HCT116 (cell line): ENCODE results near the gene TRPM5. TPM values are rescaled to one million over a fixed set of nuclear protein-coding genes. Genes with fewer than 3 reads are reported as not detected.

ENCODE experiments used
- ATAC-seq: fragments of 200-7000 bp; cut with Tn5 transposase; 2 replicates; pipeline ENCODE4 v1.9.1; 2020; ENCODE audit warnings: mild to moderate bottlenecking, moderate library complexity
- BruUV-seq: library from RNA; stranded (reverse); fragments of 400-500 nt; replicated peaks from 2 replicates; lab custom pipeline; 2021; lab: Mats Ljungman, UMichigan
- CTCF ChIA-PET: fragments of 300-600 bp; sonication (Branson Sonifier 250); formaldehyde crosslinking; loops from one replicate; lab custom pipeline; 2021; ENCODE audit warnings: antibody characterized with exemption; lab: Charles Lee
- POLR2A ChIA-PET: fragments of 300-600, 350-600 bp; sonication (Branson Sonifier 250); formaldehyde crosslinking; loops from one replicate; lab custom pipeline; 2021; ENCODE audit warnings: antibody characterized with exemption; lab: Charles Lee
- RAD21 ChIA-PET, 2 experiments: fragments of 300-600 bp; sonication (Branson Sonifier 250); formaldehyde crosslinking; loops; one replicate each; lab custom pipeline; 2023; ENCODE audit warnings: low total read pairs in 2 of 2; ENCODE audit not compliant: uncharacterized antibody in 2 of 2, unreplicated experiment in 2 of 2, low non-redundant PET in 1 of 2; lab: Charles Lee
- DNase-seq: peaks from one replicate; pipeline ENCODE4 v3.0.0-alpha.2; 2010; ENCODE audit warnings: low read depth, low spot score
- H2AFZ ChIP-seq: fragments of 200-600 bp; shearing (Covaris generic), sonication (generic); 2 replicates; pipeline ENCODE4 v1.6.1; 2017; ENCODE audit warnings: low read depth, mixed run types, mixed read lengths, antibody characterized with exemption, low read length; ENCODE audit not compliant: poor library complexity, severe bottlenecking
- H3K27ac ChIP-seq: 2 replicates; pipeline ENCODE4 v1.5.1; 2012; ENCODE audit warnings: low read depth, low read length
- H3K27me3 ChIP-seq: fragments of 200-600 bp; sonication (generic); 2 replicates; pipeline ENCODE4 v1.6.1; 2016; ENCODE audit warnings: mixed run types, low read length, mixed read lengths; ENCODE audit not compliant: insufficient read depth
- H3K36me3 ChIP-seq, 2 experiments: fragments of 200-500 bp in 1 of 2; fragments of 200-600 bp in 1 of 2; sonication (Bioruptor generic) in 1 of 2; sonication (generic) in 1 of 2; 2 replicates each; pipeline versions ENCODE4 v1.5.1 to v1.6.1; 2014 to 2016; ENCODE audit warnings: low read length in 2 of 2, inconsistent platforms in 1 of 2, mixed read lengths in 1 of 2, mixed run types in 1 of 2; ENCODE audit not compliant: insufficient read depth in 2 of 2, control insufficient read depth in 1 of 2
- H3K4me1 ChIP-seq, 2 experiments: fragments of 200-600 bp in 1 of 2; sonication (generic) in 1 of 2; 2 replicates each; pipeline versions ENCODE4 v1.5.1 to v1.6.1; 2012 to 2017; ENCODE audit warnings: low read length in 2 of 2, inconsistent platforms in 1 of 2, mild to moderate bottlenecking in 1 of 2, mixed read lengths in 1 of 2, mixed run types in 1 of 2, moderate library complexity in 1 of 2; ENCODE audit not compliant: insufficient read depth in 2 of 2, control insufficient read depth in 1 of 2
- H3K4me2 ChIP-seq: fragments of 200-600 bp; sonication (generic); 2 replicates; pipeline ENCODE4 v1.6.1; 2017; ENCODE audit warnings: mixed run types, low read length, mixed read lengths
- H3K4me3 ChIP-seq, 2 experiments: fragments of 200-600 bp in 1 of 2; sonication (generic) in 1 of 2; replicated peaks in 1 of 2; 2 replicates each; pipeline ENCODE4 v1.5.1; 2011 to 2016; ENCODE audit warnings: low read length in 2 of 2, control low read depth in 1 of 2, low read depth in 1 of 2, mild to moderate bottlenecking in 1 of 2, mixed read lengths in 1 of 2, mixed run types in 1 of 2
- H3K79me2 ChIP-seq: fragments of 200-600 bp; sonication (generic); 2 replicates; pipeline ENCODE4 v1.6.1; 2017; ENCODE audit warnings: mild to moderate bottlenecking, mixed run types, low read length, moderate library complexity, mixed read lengths; ENCODE audit not compliant: insufficient read depth
- H3K9ac ChIP-seq: fragments of 200-600 bp; sonication (generic); 2 replicates; pipeline ENCODE4 v1.6.1; 2016; ENCODE audit warnings: low read length, mixed read lengths
- H3K9me2 ChIP-seq: fragments of 200-600 bp; sonication (generic), shearing (Covaris generic); 2 replicates; pipeline ENCODE4 v1.6.1; 2017; ENCODE audit warnings: mixed run types, mild to moderate bottlenecking, moderate library complexity; ENCODE audit not compliant: insufficient read depth
- H3K9me3 ChIP-seq, 2 experiments: fragments of 200-500 bp in 1 of 2; fragments of 200-600 bp in 1 of 2; sonication (Bioruptor generic) in 1 of 2; sonication (generic) in 1 of 2; 2 replicates each; pipeline ENCODE4 v1.6.1; 2014 to 2017; ENCODE audit warnings: low read length in 2 of 2, mixed read lengths in 2 of 2, inconsistent platforms in 1 of 2, low read depth in 1 of 2, mild to moderate bottlenecking in 1 of 2, mixed run types in 1 of 2, moderate library complexity in 1 of 2; ENCODE audit not compliant: control insufficient read depth in 1 of 2, insufficient read depth in 1 of 2
- H4K20me1 ChIP-seq: fragments of 200-600 bp; sonication (generic), shearing (Covaris generic); 2 replicates; pipeline ENCODE4 v1.6.1; 2017; ENCODE audit warnings: mixed run types, mild to moderate bottlenecking, moderate library complexity; ENCODE audit not compliant: insufficient read depth
- CBX3 ChIP-seq: IDR thresholded peaks from 2 replicates; pipeline ENCODE4 v1.6.1; 2012; ENCODE audit warnings: low read depth
- CEBPB ChIP-seq: IDR thresholded peaks from 2 replicates; pipeline ENCODE4 v1.6.1; 2012; ENCODE audit warnings: low read depth
- CTCF ChIP-seq, 3 experiments: fragments of 200-600 bp in 1 of 3; sonication (generic) in 1 of 3; IDR thresholded peaks in 2 of 3; conservative IDR thresholded peaks in 1 of 3; 2 replicates each; pipeline ENCODE4 v1.5.1; 2012 to 2017; ENCODE audit warnings: low read depth in 2 of 3, low read length in 2 of 3, antibody characterized with exemption in 1 of 3, borderline replicate concordance in 1 of 3, control low read depth in 1 of 3, mild to moderate bottlenecking in 1 of 3, mixed read lengths in 1 of 3, mixed run types in 1 of 3, moderate library complexity in 1 of 3; ENCODE audit not compliant: insufficient read depth in 1 of 3
- EGR1 ChIP-seq: IDR thresholded peaks from 2 replicates; pipeline ENCODE4 v1.6.1; 2012; ENCODE audit warnings: low read depth
- EZH2 ChIP-seq: fragments of 200-600 bp; sonication (generic); IDR thresholded peaks from 2 replicates; pipeline ENCODE4 v1.6.1; 2017; ENCODE audit warnings: antibody characterized with exemption, mixed run types
- EZH2phosphoT487 ChIP-seq: fragments of 200-600 bp; IDR thresholded peaks from 2 replicates; pipeline ENCODE4 v1.6.1; 2018; ENCODE audit warnings: antibody characterized with exemption, borderline replicate concordance
- FOSL1 ChIP-seq: IDR thresholded peaks from 2 replicates; pipeline ENCODE4 v1.6.1; 2012; ENCODE audit warnings: low read depth
- JUND ChIP-seq: IDR thresholded peaks from 2 replicates; pipeline ENCODE4 v1.6.1; 2012
- POLR2A ChIP-seq: IDR thresholded peaks from 2 replicates; pipeline ENCODE4 v1.7.0; 2011; ENCODE audit warnings: borderline replicate concordance; ENCODE audit not compliant: insufficient read depth, insufficient read length; ENCODE audit errors: extremely low read depth
- POLR2AphosphoS5 ChIP-seq: IDR thresholded peaks from 2 replicates; pipeline ENCODE4 v1.6.1; 2011; ENCODE audit warnings: mild to moderate bottlenecking, low read depth, low read length, moderate library complexity
- RAD21 ChIP-seq: IDR thresholded peaks from 2 replicates; pipeline ENCODE4 v1.6.1; 2012; ENCODE audit warnings: low read depth, mild to moderate bottlenecking
- REST ChIP-seq: IDR thresholded peaks from 2 replicates; pipeline ENCODE4 v1.6.1; 2012; ENCODE audit warnings: low read depth
- SIN3A ChIP-seq: IDR thresholded peaks from 2 replicates; pipeline ENCODE4 v1.6.1; 2012; ENCODE audit warnings: low read depth
- SP1 ChIP-seq: IDR thresholded peaks from 2 replicates; pipeline ENCODE4 v1.6.1; 2012; ENCODE audit warnings: low read depth
- SRF ChIP-seq: IDR thresholded peaks from 2 replicates; pipeline ENCODE4 v1.6.1; 2012; ENCODE audit warnings: low read depth
- TCF7L2 ChIP-seq: IDR thresholded peaks from 2 replicates; pipeline ENCODE4 v1.7.0; 2011; ENCODE audit warnings: borderline replicate concordance, inconsistent platforms; ENCODE audit not compliant: insufficient read depth, insufficient read length; ENCODE audit errors: extremely low read depth
- YY1 ChIP-seq: IDR thresholded peaks from 2 replicates; pipeline ENCODE4 v1.6.1; 2011; ENCODE audit warnings: low read length, low read depth, moderate library complexity, mild to moderate bottlenecking; ENCODE audit not compliant: insufficient replicate concordance; ENCODE audit errors: extremely low read depth
- ZFX ChIP-seq: fragments of 450-650 bp; IDR thresholded peaks from 2 replicates; pipeline ENCODE4 v1.6.1; 2017
- intact Hi-C: fragments of 100-400 bp; cut with micrococcal nuclease; formaldehyde crosslinking; loops from 2 replicates; pipeline ENCODE4 v1.10.0; 2022
- total RNA-seq: library from RNA; stranded (reverse); gene quantifications from one replicate; pipeline ENCODE4 v1.2.1, GENCODE V29; 2021; ENCODE audit not compliant: unreplicated experiment
- TF ChIP-seq, protein P1 (sequence below): IDR thresholded peaks from 2 replicates; pipeline ENCODE4 v1.6.1; 2012
- TF ChIP-seq, protein P2 (sequence below): IDR thresholded peaks from 2 replicates; pipeline ENCODE4 v1.6.1; 2012

TRPM5 gene
- total RNA-seq, 1 experiment from 2014 or later: 0.07 TPM

GRCh38 chr11:2408671-2409070, 35.6 kb downstream of the TRPM5 start:
- Histone ChIP-seq H4K20me1 (no peaks in the 10 kb centered on the region), H3K4me2 (no peak overlapping the region), H3K79me2 (no peaks in the 10 kb centered on the region), H3K27ac (no peak overlapping the region), H3K9me2 (no peaks in the 10 kb centered on the region), H3K36me3 (no peaks in the 10 kb centered on the region), H3K9me3 (no peaks in the 10 kb centered on the region), H3K9ac (no peak overlapping the region), H3K27me3 (no peaks in the 10 kb centered on the region), H3K4me3 (no peak overlapping the region), H3K4me1 (no peaks in the 10 kb centered on the region), H2AFZ (no peak overlapping the region)
- DNase-seq (no peak), ATAC-seq (no peak)
- TF ChIP-seq RAD21: no peak
- TF ChIP-seq EZH2phosphoT487: no peak
- no peak for TF ChIP-seq POLR2AphosphoS5
- TF ChIP-seq JUND: no peak
- TF ChIP-seq CBX3: no peak
- no peak for TF ChIP-seq ZFX
- TF ChIP-seq POLR2A: no peak
- no peak for TF ChIP-seq SIN3A
- no peak for TF ChIP-seq EZH2
- no peak for TF ChIP-seq TCF7L2
- TF ChIP-seq REST: no peak
- TF ChIP-seq CTCF (IDR thresholded peaks at IDR 0.05 in 2 of 3, conservative IDR thresholded peaks at IDR 0.05 in 1 of 3; ENCODE audit: borderline replicate concordance in 1 of 3, insufficient read depth in 1 of 3, low read depth in 2 of 3, low read length in 2 of 3): no peak
- TF ChIP-seq, protein P1, sequence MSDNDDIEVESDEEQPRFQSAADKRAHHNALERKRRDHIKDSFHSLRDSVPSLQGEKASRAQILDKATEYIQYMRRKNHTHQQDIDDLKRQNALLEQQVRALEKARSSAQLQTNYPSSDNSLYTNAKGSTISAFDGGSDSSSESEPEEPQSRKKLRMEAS: no peak
- TF ChIP-seq SP1: no peak
- TF ChIP-seq FOSL1: no peak
- TF ChIP-seq YY1: no peak
- TF ChIP-seq, protein P2, sequence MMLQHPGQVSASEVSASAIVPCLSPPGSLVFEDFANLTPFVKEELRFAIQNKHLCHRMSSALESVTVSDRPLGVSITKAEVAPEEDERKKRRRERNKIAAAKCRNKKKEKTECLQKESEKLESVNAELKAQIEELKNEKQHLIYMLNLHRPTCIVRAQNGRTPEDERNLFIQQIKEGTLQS: no peak
- no peak for TF ChIP-seq CEBPB
- no peak for TF ChIP-seq SRF
- TF ChIP-seq EGR1: no peak
- CTCF ChIA-PET: interaction anchor here (1.2 kb wide), 1 partner anchor 11 kb away, joined by 5 read pairs; no protein-coding TSS in a partner anchor
- intact Hi-C loops: no loop called here
- BruUV-seq: no TSS peak
- RAD21 ChIA-PET: no interaction called here
- POLR2A ChIA-PET: no interaction called here
